Measurements from ENCODE around the gene FBN1. TPM values are rescaled to one million over a fixed set of nuclear protein-coding genes. Genes with fewer than 3 reads are reported as not detected.

The FBN1 gene
- total RNA-seq, 2 experiments from 2014 or later = 0.56 to 0.59 TPM

DNA sequence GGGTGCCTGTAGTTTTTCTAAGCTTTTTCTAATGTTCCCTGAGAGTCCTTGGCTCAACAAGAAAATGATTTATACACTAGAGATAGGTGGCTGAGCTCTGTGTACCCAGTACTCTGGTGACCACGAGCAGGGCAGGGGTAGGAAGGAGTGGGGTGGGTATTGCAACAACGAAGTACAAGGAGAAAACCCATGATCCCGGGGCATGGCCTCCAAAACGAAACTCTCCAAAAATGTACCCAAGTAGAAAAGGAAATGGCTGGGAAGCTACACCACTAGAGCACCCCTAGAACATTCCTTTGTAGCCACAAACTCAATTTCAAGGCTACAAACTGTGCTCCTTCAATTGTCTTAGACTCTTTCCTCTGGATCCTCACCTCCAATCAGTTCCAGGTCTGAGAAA is 175.4 kb downstream of the FBN1 start:
- POLR2A ChIA-PET = interaction anchor here (0.5 kb wide), 1 partner anchor 223 kb away, joined by 4 read pairs; no protein-coding TSS in a partner anchor
- intact Hi-C loops (cut with DNase I, micrococcal nuclease) = no loop called here
- Mint-ChIP-seq H3K4me1 (no peaks in the 10 kb centered on the region), H3K27me3 (no peaks in the 10 kb centered on the region), H3K4me3 (no peak overlapping the region), H3K36me3 (ENCODE audit: low read depth) (no peaks in the 10 kb centered on the region), H3K27ac (no peak overlapping the region), H3K9me3 (ENCODE audit: low read depth) (no peaks in the 10 kb centered on the region)
- no peak for DNase-seq
- no peak for ATAC-seq
- CTCF ChIA-PET = interaction anchor here (0.5 kb wide), 1 partner anchor 506 kb away, joined by 3 read pairs; no protein-coding TSS in a partner anchor

DNA sequence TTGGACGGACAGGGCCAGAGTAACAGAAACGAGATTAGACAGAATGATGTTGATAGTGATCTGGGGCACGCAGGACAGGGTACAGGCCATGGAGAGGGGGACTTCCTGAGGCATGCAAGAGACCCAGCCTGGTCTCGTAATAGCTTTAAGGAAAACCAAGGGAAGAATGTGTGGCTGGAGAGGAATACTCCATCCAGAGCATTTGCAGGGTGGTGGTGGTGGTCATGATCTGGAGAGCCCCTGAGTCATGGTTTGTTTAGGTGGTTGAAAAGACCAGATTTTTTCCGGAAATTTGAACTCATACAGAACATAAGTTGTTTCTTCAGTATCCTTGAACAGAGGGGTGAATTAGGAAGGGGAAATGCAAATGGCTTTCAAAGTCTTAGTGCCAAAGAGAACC is 175.8 kb downstream of the FBN1 start:
- no peak overlapping the region for H3K4me3 Mint-ChIP-seq
- CTCF ChIA-PET = no interaction called here
- H3K27ac Mint-ChIP-seq = no peak overlapping the region
- H3K27me3 Mint-ChIP-seq = no peaks in the 10 kb centered on the region
- no peaks in the 10 kb centered on the region for H3K4me1 Mint-ChIP-seq
- intact Hi-C loops (cut with DNase I, micrococcal nuclease) = no loop called here
- H3K36me3 Mint-ChIP-seq (ENCODE audit: low read depth) = no peaks in the 10 kb centered on the region
- ATAC-seq (no peak), DNase-seq (no peak)
- H3K9me3 Mint-ChIP-seq (ENCODE audit: low read depth) = no peaks in the 10 kb centered on the region
- POLR2A ChIA-PET = no interaction called here

DNA sequence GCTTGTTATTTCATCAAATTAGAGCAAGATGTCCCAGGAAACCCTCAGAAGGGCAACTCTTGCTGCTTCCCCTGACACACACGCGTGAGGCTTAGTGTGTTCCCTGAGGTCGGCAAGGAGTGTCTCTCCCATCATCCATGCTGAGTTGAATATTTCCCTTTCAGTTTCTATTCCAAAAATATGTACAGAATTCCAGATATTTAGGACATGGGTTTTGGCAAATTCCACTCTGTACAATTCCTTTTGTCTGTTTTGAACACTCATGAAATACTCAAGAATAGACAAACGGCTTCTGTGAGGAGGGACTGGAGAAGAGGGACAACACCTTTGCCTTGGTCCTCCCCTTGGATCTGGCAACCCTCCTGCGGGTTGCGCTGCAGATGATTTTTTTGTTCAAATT is 176.2 kb downstream of the FBN1 start:
- H3K4me1 Mint-ChIP-seq = no peaks in the 10 kb centered on the region
- no peaks in the 10 kb centered on the region for H3K9me3 Mint-ChIP-seq (ENCODE audit: low read depth)
- POLR2A ChIA-PET = no interaction called here
- intact Hi-C loops (cut with DNase I, micrococcal nuclease) = no loop called here
- no peak for ATAC-seq
- CTCF ChIA-PET = no interaction called here
- no peaks in the 10 kb centered on the region for H3K27me3 Mint-ChIP-seq
- no peak overlapping the region for H3K27ac Mint-ChIP-seq
- no peak overlapping the region for H3K4me3 Mint-ChIP-seq
- H3K36me3 Mint-ChIP-seq (ENCODE audit: low read depth) = no peaks in the 10 kb centered on the region
- DNase-seq = no peak

DNA sequence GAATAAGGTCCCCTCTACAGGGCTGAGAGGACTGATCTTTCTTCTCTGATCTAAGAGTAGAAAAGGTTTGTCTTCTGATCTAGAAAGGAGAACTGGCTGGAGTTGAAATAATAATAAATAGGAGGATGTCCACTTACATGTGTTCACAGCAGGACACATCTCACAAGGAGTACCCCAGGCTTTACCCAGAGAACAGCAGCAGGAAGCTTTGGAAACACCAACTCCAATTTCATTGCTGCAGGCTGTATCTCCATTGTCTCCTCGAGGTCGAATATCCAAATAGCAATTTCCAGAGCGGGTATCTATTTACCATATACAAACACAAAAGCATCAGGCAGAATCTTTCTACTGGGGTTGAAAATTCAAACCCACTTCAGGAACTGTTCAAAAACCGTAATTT is 177.7 kb downstream of the FBN1 start:
- POLR2A ChIA-PET = no interaction called here
- intact Hi-C loops (cut with DNase I, micrococcal nuclease) = no loop called here
- H3K36me3 Mint-ChIP-seq (ENCODE audit: low read depth) = no peaks in the 10 kb centered on the region

DNA sequence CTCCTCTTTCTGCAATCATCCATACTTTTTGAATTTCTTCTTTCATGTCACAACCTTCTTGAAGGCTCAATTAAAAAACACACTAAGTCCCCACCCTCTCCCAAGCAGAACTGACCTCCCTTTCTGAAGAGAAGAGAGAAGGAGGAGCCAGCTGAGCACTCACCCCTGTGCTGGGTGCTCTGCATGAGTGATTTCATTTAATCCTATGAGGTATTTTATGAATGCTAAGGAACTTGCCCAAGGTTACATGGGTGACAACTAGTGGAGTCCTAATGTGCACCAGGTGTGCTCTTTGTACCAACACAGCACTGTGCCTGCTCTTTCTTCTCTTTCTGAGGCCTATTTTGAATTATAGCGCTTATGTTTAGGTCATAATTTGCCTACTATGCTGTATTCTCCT is 178.7 kb downstream of the FBN1 start:
- H3K27ac Mint-ChIP-seq = no peak overlapping the region
- DNase-seq (no peak), ATAC-seq (no peak)
- ChIA-PET CTCF (interaction anchor here (1.0 kb wide), 1 partner anchor 132 kb away, joined by 3 read pairs; no protein-coding TSS in a partner anchor), POLR2A (no interaction called here)
- no peak overlapping the region for H3K4me3 Mint-ChIP-seq
- no peaks in the 10 kb centered on the region for H3K9me3 Mint-ChIP-seq (ENCODE audit: low read depth)
- intact Hi-C loops (cut with DNase I, micrococcal nuclease) = no loop called here
- H3K4me1 Mint-ChIP-seq = no peaks in the 10 kb centered on the region
- H3K27me3 Mint-ChIP-seq = no peaks in the 10 kb centered on the region
- H3K36me3 Mint-ChIP-seq (ENCODE audit: low read depth) = no peaks in the 10 kb centered on the region

More for the DNA sequence above, 177.7 kb downstream of the FBN1 start:
- Mint-ChIP-seq H3K27ac (no peak overlapping the region), H3K9me3 (ENCODE audit: low read depth) (no peaks in the 10 kb centered on the region), H3K4me1 (no peaks in the 10 kb centered on the region), H3K27me3 (no peaks in the 10 kb centered on the region), H3K4me3 (no peak overlapping the region)
- ATAC-seq (no peak), DNase-seq (no peak)
- CTCF ChIA-PET = no interaction called here

DNA sequence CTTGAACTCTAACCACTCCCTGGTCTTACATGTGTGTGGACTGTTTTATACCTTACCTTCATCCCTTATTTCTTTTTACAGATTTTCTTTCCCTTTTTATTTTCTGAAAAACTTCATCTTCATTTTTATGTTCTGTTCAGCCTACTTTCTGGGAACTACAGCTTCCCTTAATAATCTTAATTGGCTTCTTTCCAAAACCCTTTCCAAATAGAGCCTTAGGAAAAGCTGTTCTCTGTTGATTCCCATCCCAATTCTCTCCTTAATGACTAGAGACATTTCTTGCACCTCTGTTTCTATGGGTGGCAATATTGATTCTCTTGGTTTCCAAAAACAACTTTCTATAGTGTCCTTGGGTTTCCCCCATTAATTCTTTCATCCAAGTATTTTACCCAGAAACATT is 179.4 kb downstream of the FBN1 start:
- Mint-ChIP-seq H3K27ac (no peak overlapping the region), H3K4me3 (no peak overlapping the region), H3K4me1 (no peaks in the 10 kb centered on the region), H3K9me3 (ENCODE audit: low read depth) (no peaks in the 10 kb centered on the region), H3K36me3 (ENCODE audit: low read depth) (no peaks in the 10 kb centered on the region), H3K27me3 (no peaks in the 10 kb centered on the region)
- ATAC-seq (no peak), DNase-seq (no peak)
- intact Hi-C loops (cut with DNase I, micrococcal nuclease) = no loop called here
- CTCF ChIA-PET = interaction anchor here (1.0 kb wide), 1 partner anchor 131 kb away, joined by 3 read pairs; no protein-coding TSS in a partner anchor
- POLR2A ChIA-PET = no interaction called here

DNA sequence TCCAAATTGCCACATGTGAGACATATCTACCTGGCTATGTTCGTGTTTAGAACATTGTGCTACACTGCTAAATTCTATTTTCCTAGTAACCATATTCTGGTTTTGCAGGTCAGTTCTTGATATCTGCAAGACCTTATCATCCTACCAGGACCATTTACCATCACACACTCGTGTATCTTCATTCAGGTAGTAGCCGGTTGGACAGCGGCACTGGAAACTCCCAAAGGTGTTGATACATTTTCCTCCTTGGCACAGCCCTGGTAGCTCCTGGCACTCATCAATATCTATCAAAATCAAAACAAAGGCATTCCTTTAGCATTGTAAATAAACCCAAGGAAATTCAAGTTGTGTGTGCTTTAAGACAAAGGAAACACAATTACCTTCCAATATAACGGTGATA is 180.1 kb downstream of the FBN1 start:
- Mint-ChIP-seq H3K27ac (no peak overlapping the region), H3K4me1 (no peaks in the 10 kb centered on the region), H3K36me3 (ENCODE audit: low read depth) (no peaks in the 10 kb centered on the region), H3K4me3 (no peak overlapping the region), H3K9me3 (ENCODE audit: low read depth) (no peaks in the 10 kb centered on the region), H3K27me3 (no peaks in the 10 kb centered on the region)
- DNase-seq (no peak), ATAC-seq (no peak)
- POLR2A ChIA-PET = no interaction called here
- CTCF ChIA-PET = no interaction called here
- intact Hi-C loops (cut with DNase I, micrococcal nuclease) = no loop called here

DNA sequence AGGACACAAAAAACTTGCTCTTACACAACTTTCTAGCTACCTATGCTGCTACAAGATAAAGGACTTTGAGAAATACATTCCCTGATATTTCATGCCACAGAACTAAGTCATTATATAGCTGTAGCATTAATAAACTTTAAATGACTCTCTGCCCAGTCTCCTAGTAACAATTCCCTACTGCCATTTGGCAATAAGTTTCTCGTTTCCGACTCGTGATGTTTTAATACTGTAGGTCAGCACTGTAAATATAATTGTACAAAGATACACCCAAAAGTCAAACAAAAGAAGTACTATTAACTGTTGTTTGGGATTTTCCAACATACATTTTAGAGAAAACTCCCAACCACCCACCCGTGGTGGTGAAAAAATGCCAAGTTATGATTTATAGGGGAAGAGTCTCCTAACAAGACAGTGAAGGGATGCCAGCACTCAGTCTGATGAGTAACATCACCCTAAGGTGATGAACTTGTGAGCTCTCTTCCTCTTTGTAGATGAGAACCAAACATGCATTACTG is 182.1 kb downstream of the FBN1 start:
- ChIA-PET CTCF (interaction anchor here (1.0 kb wide), 1 partner anchor 104 kb away, joined by 3 read pairs; no protein-coding TSS in a partner anchor), POLR2A (no interaction called here)
- no peak overlapping the region for H3K4me3 Mint-ChIP-seq
- H3K27me3 Mint-ChIP-seq = no peaks in the 10 kb centered on the region
- intact Hi-C loops (cut with DNase I, micrococcal nuclease) = no loop called here
- no peaks in the 10 kb centered on the region for H3K9me3 Mint-ChIP-seq (ENCODE audit: low read depth)
- H3K27ac Mint-ChIP-seq = no peak overlapping the region
- DNase-seq = no peak
- no peak for ATAC-seq
- no peaks in the 10 kb centered on the region for H3K4me1 Mint-ChIP-seq
- no peaks in the 10 kb centered on the region for H3K36me3 Mint-ChIP-seq (ENCODE audit: low read depth)

DNA sequence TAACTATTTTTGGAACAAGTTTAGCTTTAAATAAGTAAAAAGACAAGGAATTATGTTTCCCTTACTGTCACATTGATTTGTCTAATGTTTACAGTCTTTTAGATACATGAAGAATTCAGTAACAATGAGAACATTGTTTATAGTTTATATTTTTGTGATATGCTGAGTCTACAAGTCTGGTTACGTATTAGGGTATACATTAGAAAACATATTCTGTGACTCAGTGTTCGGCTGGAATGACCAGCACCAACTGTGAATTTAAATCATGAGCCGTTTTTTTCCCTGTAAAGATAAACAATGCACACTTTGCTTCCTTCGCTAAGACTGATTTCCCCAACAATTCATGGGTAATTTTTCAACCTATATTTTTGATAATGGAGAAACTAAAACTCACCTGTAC is 182.8 kb downstream of the FBN1 start:
- H3K4me1 Mint-ChIP-seq = no peaks in the 10 kb centered on the region
- DNase-seq (no peak), ATAC-seq (no peak)
- CTCF ChIA-PET = interaction anchor here (0.9 kb wide), 1 partner anchor 17 kb away, joined by 3 read pairs; no protein-coding TSS in a partner anchor
- no peaks in the 10 kb centered on the region for H3K27me3 Mint-ChIP-seq
- H3K36me3 Mint-ChIP-seq (ENCODE audit: low read depth) = no peaks in the 10 kb centered on the region
- intact Hi-C loops (cut with DNase I, micrococcal nuclease) = no loop called here
- H3K27ac Mint-ChIP-seq = no peak overlapping the region
- no peaks in the 10 kb centered on the region for H3K9me3 Mint-ChIP-seq (ENCODE audit: low read depth)
- H3K4me3 Mint-ChIP-seq = no peak overlapping the region
- POLR2A ChIA-PET = no interaction called here

DNA sequence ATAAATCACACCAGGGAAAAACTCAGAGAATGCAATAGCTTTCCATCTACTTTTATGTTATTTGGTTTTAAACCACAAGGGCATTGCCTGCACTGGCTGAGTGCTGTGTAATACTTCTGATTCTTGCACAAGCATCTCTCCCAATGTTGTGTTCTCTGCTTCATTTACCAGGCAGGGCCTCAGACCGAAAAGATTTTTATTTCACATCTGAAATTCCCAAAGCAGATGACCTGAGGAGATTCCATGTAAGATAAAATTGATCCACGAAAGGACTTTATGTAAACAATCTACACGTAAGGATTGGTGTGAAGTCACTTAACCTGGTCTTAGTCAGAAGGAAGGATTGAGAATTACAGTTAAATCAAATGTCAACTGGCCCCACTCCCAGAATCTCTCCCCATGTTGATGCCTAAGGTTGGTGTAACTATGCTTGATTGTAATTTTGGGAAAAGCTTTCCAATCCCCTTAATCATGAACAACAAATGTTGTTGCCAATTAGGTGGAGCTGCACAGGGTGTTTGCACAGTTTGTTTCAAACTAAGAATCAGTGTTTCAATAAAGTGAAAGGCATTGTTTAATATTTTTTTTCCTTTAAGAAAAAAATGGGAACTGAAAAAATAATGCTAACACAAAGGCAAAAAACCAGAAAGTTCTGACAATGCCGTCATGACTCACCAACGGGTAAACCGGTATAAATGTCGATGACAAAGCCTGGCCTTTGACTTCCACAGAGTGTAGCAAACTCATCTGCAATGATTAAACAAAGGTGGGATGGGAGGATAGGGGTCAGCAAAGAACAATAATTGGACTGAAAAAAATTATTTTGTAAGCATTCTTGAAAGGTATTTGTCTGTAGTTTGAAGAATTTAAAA is 185.7 kb downstream of the FBN1 start:
- no peak for ATAC-seq
- intact Hi-C loops (cut with DNase I, micrococcal nuclease) = no loop called here
- no peak for DNase-seq
- ChIA-PET POLR2A (no interaction called here), CTCF (interaction anchor here (1.2 kb wide), 1 partner anchor 9 kb away, joined by 3 read pairs; no protein-coding TSS in a partner anchor)
- Mint-ChIP-seq H3K9me3 (ENCODE audit: low read depth) (no peaks in the 10 kb centered on the region), H3K27me3 (no peaks in the 10 kb centered on the region), H3K4me3 (no peak overlapping the region), H3K27ac (no peak overlapping the region), H3K36me3 (ENCODE audit: low read depth) (no peaks in the 10 kb centered on the region), H3K4me1 (no peaks in the 10 kb centered on the region)

DNA sequence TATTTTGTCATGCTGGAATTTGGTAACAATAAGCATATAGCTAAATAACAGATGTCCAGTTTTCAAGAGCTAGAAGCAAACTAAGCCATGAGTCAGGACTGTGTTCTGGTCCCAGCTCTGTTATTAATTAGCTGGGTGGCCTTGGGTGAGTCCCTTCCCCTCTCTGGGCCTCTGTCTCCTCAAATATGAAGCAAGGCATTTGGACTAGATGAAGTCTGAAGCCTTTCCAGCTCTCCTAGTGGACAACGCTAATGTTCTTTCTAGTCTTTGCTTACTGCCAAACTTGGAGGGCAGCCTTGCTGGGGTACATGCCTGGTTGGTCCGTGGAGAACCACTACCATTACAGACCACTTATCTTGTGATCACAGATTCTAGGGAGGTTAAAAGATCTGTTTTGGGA is 186.6 kb downstream of the FBN1 start:
- Mint-ChIP-seq H3K27me3 (no peaks in the 10 kb centered on the region), H3K4me3 (no peak overlapping the region), H3K9me3 (ENCODE audit: low read depth) (no peaks in the 10 kb centered on the region), H3K36me3 (ENCODE audit: low read depth) (no peaks in the 10 kb centered on the region), H3K27ac (no peak overlapping the region), H3K4me1 (no peaks in the 10 kb centered on the region)
- intact Hi-C loops (cut with DNase I, micrococcal nuclease) = no loop called here
- CTCF ChIA-PET = no interaction called here
- DNase-seq (no peak), ATAC-seq (no peak)
- POLR2A ChIA-PET = no interaction called here

DNA sequence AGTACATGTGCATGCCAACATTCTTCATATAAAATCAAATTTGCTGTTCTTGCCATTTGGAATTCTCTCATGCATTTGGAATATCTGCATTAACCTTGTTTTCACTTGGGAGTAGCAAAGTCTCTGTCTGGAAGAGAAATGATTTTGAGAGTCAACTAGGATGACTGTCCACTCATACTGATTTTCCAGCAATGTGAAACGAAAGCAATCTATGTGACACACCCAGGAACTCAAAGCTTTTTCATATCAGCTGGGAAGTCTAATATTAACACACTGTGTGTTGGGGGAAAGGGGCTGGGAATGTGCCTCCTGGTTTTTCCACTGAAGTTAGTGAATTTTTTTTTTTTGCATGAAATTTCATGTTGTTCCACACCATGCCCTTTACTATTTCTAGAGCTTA is 189.4 kb downstream of the FBN1 start:
- no peak for DNase-seq
- no peak for ATAC-seq
- Mint-ChIP-seq H3K27me3 (no peaks in the 10 kb centered on the region), H3K36me3 (ENCODE audit: low read depth) (no peaks in the 10 kb centered on the region), H3K27ac (no peak overlapping the region), H3K4me3 (no peak overlapping the region), H3K9me3 (ENCODE audit: low read depth) (no peaks in the 10 kb centered on the region), H3K4me1 (no peaks in the 10 kb centered on the region)
- ChIA-PET CTCF (no interaction called here), POLR2A (no interaction called here)
- intact Hi-C loops (cut with DNase I, micrococcal nuclease) = no loop called here

Data from activated CD4-positive, alpha-beta T cell treated with anti-CD3 and anti-CD28 coated beads for 36 hours (primary cell).